RKO (cell line): Measurements from ENCODE around the gene ARHGAP4.

ENCODE experiments used
- DNase-seq: peaks from one replicate; pipeline ENCODE4 v3.0.0-alpha.2; 2016; ENCODE audit warnings: low spot score

The ARHGAP4 gene

DNA sequence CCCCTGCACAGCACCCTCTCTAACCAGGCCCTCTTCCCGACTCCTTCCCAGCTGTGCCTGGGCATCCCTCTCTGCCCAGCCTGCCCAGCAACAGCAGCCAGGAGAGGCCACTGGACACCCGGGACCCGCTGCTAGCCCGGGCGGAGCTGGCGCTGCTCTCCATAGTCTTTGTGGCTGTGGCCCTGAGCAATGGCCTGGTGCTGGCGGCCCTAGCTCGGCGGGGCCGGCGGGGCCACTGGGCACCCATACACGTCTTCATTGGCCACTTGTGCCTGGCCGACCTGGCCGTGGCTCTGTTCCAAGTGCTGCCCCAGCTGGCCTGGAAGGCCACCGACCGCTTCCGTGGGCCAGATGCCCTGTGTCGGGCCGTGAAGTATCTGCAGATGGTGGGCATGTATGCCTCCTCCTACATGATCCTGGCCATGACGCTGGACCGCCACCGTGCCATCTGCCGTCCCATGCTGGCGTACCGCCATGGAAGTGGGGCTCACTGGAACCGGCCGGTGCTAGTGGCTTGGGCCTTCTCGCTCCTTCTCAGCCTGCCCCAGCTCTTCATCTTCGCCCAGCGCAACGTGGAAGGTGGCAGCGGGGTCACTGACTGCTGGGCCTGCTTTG, 20.5 kb downstream of the ARHGAP4 start:
- DNase-seq = no peak

DNA sequence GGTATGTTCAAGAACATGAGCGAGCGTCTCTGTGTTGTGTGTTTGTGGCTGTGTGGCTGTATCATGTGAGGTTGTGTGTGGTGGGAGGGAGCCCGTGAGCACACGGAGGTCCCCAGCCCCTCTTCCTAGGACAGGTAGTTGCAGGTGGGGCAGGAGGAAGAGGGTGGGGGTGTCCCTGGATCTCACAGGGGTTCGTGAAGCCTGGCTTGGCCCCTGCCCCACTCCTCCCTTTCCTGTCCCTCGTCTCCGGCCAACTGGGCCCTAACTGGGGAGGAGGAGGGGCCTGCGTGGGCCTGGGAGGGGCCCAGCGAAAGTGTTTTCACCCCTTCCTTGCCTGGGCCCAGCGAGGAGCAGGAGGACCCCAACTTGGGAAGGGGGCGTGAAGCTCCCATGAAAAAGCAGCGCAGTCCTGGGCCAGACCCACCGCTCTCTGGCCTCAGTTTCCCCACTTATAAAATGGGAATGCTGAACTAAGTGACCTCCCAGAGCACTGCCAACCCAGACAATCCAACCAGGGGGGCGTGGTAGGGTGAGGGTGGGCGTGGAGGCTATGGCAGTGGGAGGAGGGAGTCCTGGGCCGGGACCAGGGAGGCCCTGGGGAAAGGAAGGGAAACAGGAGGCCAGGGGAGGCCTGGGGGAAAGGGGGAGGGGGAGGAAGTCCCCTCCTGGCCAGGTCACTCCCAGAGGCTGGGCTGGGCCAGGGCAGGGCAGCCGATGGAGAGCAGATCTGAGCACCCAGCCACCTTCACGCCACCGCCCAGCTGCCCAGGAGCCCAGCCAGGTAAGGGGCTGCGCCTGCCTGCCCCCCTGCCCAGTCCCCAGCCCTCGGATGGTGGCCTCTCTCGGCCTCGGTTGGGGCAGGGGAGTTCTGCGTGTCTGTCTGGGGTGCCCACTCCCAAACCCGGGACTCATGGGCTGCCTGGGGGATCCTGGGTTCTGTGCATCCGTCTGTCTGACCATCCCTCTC, 21.8 kb downstream of the ARHGAP4 start, which contains the start of gene AVPR2:
AVPR2 (plus strand) TSS at position 683 of the 967 bp plus-strand sequence. CDS start 473 bp downstream, outside the sequence.
- no peak for DNase-seq

DNA sequence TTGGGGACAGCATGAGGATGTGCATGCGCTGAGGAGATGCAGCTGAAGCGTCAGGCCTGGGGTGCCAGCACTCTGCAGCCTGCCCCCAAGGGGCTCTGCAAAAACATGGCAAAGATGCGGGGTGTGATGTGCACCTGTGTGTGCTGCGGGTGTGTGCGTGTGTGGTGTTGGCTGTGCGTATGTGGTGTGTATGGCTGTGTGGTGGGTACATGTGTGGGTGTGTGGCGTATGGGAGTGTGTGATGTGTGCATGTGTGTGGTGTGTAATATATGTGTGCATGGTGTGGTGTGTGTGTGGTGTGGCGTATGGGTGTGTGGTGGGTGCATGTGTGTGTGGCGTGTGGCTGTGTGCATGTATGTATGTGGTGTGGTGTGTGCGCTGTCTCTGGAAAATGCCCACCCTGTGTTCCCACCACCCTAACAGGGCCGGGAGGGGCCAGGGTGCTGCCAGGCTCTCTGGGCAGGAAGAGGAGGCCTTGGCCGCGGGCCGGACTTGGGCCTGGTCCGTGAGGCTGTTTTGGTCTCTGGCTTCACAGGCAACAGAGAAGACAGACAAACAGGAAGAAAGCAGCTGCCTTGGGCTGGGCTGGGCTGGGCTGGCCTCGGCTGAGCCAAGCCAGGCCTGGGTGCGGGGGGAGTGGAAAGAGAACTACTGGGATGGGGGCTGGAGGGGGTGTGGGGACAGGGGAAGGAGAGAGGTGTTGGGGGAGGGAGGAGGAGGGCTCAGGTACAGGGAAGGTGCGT, 22.7 kb downstream of the ARHGAP4 start:
- DNase-seq = no peak

DNA sequence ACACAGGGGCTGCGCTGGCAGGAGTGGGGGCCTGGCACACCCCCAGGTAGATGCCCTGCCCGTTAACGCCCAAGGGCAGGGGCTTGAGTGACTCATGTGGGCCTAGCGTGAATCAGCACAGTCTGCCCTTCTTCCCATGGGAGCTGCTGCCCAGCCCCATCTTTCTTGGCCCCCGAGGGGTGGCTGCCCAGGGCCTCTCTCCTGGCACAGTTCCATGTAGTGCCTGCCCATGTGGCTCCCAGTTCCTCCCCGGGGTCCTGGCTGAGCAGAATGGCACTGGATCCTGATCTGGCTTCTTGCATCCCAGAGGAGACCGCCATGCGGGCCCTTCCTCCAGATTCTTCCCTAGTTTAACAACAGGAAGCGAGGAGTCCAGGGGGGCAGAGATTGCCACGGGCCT, 23.7 kb downstream of the ARHGAP4 start:
- no peak for DNase-seq

DNA sequence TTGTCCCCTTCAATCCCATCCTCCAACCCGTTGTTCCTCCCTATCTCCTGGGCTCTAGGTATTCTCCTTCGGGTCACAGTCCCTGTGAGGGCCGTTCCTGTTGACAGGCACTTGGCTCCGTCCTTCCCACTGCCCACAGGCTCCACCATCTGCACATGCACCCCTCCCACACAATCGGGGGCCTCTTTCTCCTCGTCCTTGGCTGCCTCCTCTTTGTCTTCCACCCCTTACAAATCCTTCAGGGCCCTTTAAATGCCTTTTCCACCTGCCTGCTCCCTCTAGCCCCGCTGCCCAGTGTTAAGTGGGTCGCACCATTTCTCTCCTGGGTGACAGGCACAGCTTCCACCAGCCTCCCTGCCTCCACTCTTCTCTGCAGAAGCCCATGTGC, 24.3 kb downstream of the ARHGAP4 start:
- no peak for DNase-seq

DNA sequence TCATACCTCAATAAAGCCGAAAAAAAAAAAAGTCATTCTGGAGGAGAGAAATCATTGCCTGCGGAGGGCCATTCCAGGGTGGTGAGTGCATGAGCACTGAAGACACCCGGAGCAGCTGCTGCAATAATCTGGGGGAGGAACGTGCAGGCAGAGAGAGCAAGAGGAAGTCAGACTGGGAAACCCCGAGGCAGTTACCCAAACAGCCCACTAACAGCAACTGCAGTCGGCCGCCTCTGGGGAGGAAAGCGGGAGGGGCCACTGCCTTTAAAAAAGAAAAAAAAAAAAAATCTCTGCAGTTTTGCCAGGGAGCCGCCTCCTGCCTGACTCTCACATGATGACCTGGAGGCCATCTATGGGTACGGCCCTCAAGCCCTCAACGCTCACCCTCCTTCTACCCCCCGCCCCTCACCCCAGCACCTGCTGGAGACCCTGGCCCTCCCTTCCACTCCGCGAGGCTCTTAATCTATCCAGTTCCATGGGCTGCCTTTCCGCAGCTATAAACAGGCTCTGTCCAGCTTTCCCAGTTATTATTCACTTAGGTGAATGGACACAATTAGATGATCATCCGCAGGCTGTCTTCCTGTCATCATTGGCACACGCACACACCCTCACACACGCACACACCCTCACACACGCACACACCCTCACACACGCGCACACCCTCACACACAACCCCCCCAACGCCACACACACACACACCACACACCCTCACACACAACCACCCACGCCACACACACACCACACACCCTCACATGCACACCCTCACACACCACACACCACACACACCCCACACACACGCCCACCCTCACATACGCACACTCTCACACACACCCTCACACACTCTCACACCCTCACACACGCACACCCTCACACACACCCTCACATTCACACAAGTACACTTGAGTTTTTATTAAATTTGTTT, 25.0 kb downstream of the ARHGAP4 start:
- peak; percentile 40 for DNase-seq

DNA sequence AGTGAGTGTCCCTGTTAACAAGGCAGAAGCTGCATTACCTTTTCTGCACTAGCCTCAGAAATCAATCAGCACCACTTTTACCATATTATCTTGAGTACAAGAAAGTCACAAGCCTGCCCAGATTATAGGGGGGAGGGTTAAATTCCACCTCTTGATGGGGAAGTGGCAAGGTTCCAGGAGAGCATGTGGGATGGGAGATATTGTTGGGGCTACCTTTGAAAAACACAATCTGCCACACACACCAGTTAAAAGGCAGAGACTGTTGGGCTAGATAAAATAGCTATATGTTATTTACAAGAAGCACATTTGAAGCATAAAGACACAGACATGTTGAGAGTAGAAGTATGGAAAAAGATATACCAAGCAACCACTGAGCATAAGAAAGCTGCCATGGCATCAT, 28.2 kb downstream of the ARHGAP4 start:
- DNase-seq = no peak

DNA sequence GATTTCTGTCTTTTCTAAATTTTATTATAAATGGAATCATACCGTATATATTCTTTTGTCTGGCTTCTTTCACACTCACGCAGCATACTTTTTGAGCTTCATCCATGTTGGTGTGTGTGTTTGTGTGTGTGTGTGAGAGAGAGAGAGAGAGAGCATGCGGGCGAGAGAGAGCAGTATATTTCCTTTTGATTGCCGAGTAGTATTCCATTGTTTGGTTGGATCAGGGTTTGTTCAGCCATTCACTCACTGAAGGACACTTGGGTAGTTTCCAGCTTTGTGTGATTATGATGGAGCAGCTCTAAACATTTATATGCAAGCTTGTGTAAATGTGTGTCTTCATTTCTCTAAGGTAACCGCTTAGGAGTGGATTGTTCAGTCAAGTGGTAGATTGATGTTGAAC, 36.9 kb downstream of the ARHGAP4 start:
- DNase-seq = no peak

DNA sequence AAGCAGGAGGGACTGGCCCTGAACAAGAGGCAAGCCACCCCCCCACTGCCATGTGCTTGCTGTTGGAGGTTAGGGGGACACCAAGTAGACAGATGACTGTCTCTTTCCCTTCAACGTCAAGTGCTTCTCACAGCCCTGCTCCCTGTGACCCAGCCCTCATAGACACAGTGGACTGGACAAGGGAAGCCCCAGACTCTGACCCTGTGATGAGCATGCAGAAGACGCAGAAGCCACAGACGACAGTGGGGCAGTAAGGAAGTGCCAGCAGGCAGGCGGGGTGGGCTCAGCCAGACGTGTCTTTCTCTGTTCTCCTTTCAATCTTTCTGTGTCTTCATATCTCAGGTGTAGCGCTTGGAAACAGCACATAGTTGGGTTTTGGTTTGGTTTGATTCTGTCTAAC, 37.7 kb downstream of the ARHGAP4 start:
- DNase-seq = no peak

DNA sequence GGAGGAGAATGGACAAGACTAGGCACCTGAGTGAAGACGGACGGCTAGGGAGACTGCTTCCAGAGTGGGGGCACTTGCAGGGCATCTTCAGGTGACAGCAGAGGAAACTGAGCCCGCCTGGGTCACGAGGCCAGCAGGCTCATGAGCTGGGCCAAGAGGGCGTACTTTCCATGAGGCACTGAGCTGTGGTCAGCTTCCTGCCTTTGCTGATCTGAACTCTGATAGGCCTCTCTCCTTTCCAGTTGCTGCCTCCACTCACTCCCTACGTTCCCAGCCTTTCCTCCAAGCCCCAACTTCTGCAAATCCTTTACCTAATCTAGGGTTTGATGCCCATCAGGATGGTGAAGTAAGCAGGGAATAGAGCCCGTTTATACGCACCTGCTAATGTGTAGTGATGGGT, 38.7 kb downstream of the ARHGAP4 start:
- no peak for DNase-seq

DNA sequence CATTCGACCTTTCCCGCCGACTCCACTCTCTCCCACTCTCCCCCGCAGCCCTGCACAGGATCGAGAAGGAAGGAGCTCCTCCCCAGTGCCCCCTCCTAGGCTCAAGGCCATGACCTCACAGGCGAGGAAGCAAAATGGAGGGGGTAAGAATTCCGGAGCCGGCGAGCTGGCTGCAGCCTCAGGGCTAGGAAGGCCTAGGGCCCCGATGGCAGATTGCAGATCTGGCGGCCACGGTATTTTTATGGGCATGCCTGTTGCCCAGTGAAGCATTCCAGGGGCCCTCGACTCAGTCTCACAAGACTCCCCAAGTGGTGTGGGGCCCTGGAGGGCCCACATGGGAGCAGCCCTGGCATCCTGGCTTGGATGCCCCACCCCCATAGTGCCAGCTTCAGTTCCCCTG, 39.1 kb downstream of the ARHGAP4 start:
- no peak for DNase-seq

DNA sequence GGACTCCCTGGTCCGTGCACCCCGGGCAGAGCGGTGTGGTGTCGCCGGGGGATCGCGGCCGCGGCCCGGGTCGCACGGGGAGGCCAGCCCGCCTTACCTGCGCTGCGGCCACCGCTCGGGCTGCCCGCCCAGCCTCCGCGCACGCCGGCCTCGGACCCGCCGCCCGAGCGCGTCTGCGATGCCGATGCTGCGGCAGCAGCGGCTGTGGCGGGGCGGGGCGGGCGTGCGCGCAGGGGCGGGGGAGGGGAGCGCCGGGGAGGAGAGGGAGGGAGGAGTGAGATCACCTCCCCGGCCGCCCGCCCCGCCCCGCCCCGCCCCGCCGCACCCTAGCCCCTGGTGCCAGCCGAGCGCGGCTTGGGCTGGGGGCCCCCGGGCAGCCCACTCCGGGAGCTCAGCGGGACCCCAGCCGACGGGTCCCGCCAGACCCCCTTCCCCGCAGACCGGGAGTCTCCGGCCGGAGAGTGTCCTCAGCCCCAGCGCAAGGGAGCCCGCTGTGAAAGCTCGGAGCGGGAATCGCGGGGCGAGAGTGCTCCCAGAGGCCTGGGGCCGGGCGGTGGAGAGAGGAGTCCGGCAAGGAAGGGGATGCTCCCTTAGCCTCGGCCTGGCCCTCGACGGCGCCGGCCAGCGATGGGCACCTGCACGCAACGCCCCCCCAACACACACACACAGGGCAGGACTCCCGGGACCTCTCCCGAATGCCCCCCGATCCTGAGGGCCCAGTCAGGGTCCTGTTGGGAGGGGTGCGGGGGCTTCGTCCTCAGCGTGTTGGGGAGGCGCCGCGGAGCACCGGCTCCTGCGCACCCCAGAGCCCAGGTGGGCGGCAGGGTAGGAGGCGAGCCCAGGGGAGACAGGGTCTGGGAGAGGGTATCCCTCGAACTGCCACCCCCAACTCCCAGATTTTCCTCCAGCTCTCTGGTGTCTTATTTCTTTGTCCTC, 39.8 kb downstream of the ARHGAP4 start, which contains the start of gene L1CAM:
L1CAM (minus strand) TSS at position 206 of the 936 bp plus-strand sequence. CDS start 10,337 bp downstream, outside the sequence.
- no peak for DNase-seq

DNA sequence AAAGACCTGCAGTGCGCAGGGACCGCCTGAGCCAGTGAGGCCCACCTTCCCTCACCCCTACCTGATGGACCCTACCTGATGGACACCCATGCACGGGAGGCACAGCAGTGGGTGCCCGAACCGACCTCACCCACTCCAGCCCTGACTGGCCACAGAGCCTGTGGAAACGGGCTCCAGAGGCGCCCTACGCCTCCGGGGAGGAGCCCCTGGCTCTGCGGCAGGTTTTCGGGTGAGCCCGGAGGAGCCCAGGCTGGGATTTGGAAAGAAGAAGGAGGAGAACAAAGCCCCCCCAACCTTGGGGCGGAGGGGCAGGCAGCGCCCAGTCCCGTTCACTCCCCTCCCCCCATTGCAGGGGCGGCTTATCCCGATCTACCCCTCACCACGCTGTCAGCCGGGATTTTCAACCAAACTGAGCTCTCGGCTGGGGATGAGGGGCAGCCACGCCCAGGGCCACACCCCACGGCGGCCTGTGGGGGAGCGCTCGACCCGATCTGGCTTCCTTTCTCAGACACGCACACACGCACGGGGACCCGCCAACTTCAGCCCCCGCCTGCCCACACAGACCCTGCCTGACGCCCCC, 40.8 kb downstream of the ARHGAP4 start:
- DNase-seq = no peak

DNA sequence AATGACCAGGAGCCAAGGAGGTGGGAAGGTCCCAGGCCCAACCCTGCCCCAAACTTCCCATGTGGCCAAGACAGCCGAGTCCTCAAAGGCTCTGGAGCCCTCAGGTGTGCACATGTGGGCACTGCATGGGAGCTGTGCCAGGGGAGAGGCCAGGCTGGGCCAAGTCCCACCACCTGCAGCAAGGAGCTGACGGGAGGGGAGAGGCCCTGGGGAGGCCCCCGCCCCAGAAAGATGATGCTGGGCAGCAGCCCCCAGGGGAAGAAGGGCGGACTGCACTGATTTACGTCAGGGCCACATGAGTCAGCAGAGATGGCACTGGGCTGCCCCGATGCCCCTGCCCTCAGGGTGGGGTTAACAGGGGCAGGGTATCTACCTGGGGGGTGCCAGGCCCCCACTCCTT, 41.5 kb downstream of the ARHGAP4 start:
- peak; percentile 41 for DNase-seq

DNA sequence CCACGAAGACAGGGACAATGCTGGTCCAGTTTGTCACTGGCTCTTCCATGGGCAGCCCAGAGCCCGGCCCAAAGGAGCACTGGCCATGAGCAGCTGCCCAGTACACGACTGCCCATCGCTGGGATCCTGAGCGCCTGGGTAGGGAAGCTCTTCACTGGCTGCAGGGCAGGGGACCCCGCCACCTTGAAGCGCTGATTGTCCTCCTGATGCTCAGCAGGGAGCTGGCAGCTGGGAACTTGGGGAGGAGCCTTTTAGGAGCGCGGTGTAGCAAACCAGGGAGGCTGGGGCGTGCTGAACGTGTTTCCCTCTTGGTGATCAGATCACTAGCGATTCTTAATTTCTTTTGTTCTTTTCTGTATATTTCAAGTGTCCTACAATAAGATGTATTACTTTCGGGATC, 41.9 kb downstream of the ARHGAP4 start:
- DNase-seq = no peak

DNA sequence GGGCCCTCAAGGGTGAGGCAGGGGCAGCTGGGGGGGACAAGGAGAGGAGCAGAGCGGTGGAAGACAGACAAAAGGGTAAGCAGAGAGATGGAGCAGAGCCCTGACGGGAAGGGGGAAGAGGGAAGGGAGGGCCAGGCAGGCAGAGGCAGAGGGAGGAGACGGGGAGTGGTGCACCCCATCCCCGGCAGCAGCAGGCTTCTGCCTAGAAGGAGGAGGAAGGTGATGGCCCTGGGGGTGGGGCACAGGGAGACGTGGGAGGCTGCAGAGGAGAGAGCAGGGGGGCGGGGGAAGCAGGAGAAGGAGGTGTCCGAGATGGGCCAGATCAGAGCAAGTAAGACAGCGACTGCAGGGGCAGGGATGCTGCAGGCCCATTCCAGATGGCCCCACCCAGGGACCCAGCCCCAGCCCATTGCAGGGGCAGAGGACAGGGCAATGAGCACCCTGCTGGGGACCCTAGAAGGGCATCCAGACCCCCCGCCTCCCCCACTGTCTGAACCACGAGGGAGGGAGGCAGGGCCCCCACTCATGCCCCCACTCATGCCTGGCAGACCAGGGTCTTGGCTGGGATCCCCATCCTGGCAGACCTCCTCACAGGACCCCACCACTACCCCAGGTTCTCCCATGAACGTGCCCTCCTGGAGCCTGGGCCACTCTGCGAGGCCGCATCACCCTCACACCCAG, 42.8 kb downstream of the ARHGAP4 start:
- no peak for DNase-seq

DNA sequence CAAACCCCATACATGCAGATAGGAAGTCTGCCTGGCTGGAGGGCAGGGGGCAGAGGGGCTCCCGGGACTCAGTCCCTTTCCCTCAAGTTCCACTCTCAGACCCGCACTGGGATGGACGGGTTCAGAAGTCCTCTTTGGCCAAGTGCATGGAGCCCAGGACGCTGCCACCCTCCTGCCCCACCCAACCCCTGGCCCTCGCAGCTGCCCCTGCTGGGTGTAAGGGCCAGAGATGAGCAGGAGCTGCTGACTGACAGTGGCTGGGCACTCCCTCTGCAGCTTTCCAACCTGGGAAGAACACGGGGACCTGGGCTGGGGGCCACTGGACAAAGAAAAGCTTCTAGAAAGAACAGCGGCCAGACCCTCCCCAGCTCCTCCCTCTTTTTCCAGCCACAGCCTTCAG, 43.5 kb downstream of the ARHGAP4 start:
- no peak for DNase-seq

DNA sequence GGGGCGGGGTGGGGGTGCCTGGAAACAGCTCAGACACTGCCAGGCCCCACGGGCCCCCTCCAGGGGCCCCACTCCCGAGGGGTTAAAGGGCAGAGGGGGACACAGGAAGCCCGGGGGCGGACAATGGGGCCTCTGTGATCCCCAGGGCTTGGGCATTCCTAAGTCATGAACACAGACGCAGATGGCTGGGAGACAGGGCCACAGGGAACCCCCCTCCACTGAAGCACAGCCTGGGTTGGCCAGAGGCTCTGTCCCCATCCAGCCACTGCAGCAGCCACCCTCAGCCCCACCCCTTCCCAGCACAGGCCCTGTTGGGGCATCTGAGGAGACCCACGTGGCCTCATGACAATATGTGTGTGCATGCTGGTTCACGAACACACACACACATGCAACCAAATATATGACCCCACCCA, 44.0 kb downstream of the ARHGAP4 start:
- no peak for DNase-seq

DNA sequence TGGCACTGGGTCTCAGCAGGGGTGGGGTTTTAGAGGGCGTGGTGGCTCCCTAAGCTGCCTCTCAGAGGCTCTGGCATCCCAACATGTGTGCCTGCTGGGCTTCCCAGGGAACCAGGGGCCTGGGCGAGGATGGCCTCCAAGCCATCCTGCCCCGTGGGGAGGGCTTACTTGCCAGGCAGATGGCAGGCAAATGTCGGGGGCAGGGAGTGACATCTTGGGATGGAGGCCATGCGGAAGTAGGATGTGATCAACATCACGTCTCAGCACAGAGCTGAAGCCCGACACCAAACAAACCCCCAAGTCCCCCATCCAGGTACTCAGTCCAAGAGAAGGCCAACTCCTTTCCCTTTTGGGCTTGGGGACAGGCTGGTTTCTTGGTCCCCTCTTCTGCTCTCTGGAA, 44.8 kb downstream of the ARHGAP4 start:
- no peak for DNase-seq
